HCT116 (cell line): ENCODE results near the gene TNFAIP2. TPM values are rescaled to one million over a fixed set of nuclear protein-coding genes. Genes with fewer than 3 reads are reported as not detected.

Experiments used
- ATAC-seq: fragments of 200-7000 bp; cut with Tn5 transposase; 2 replicates; pipeline ENCODE4 v1.9.1; 2020; ENCODE audit warnings: mild to moderate bottlenecking, moderate library complexity
- BruUV-seq: library from RNA; stranded (reverse); fragments of 400-500 nt; replicated peaks from 2 replicates; lab custom pipeline; 2021; lab: Mats Ljungman, UMichigan
- CTCF ChIA-PET: fragments of 300-600 bp; sonication (Branson Sonifier 250); formaldehyde crosslinking; loops from one replicate; lab custom pipeline; 2021; ENCODE audit warnings: antibody characterized with exemption; lab: Charles Lee
- POLR2A ChIA-PET: fragments of 300-600, 350-600 bp; sonication (Branson Sonifier 250); formaldehyde crosslinking; loops from one replicate; lab custom pipeline; 2021; ENCODE audit warnings: antibody characterized with exemption; lab: Charles Lee
- RAD21 ChIA-PET, 2 experiments: fragments of 300-600 bp; sonication (Branson Sonifier 250); formaldehyde crosslinking; loops; one replicate each; lab custom pipeline; 2023; ENCODE audit warnings: low total read pairs in 2 of 2; ENCODE audit not compliant: uncharacterized antibody in 2 of 2, unreplicated experiment in 2 of 2, low non-redundant PET in 1 of 2; lab: Charles Lee
- DNase-seq: peaks from one replicate; pipeline ENCODE4 v3.0.0-alpha.2; 2010; ENCODE audit warnings: low read depth, low spot score
- H2AFZ ChIP-seq: fragments of 200-600 bp; shearing (Covaris generic), sonication (generic); 2 replicates; pipeline ENCODE4 v1.6.1; 2017; ENCODE audit warnings: low read depth, mixed run types, mixed read lengths, antibody characterized with exemption, low read length; ENCODE audit not compliant: poor library complexity, severe bottlenecking
- H3K27ac ChIP-seq: 2 replicates; pipeline ENCODE4 v1.5.1; 2012; ENCODE audit warnings: low read depth, low read length
- H3K27me3 ChIP-seq: fragments of 200-600 bp; sonication (generic); 2 replicates; pipeline ENCODE4 v1.6.1; 2016; ENCODE audit warnings: mixed run types, low read length, mixed read lengths; ENCODE audit not compliant: insufficient read depth
- H3K36me3 ChIP-seq, 2 experiments: fragments of 200-500 bp in 1 of 2; fragments of 200-600 bp in 1 of 2; sonication (Bioruptor generic) in 1 of 2; sonication (generic) in 1 of 2; 2 replicates each; pipeline versions ENCODE4 v1.5.1 to v1.6.1; 2014 to 2016; ENCODE audit warnings: low read length in 2 of 2, inconsistent platforms in 1 of 2, mixed read lengths in 1 of 2, mixed run types in 1 of 2; ENCODE audit not compliant: insufficient read depth in 2 of 2, control insufficient read depth in 1 of 2
- H3K4me1 ChIP-seq, 2 experiments: fragments of 200-600 bp in 1 of 2; sonication (generic) in 1 of 2; 2 replicates each; pipeline versions ENCODE4 v1.5.1 to v1.6.1; 2012 to 2017; ENCODE audit warnings: low read length in 2 of 2, inconsistent platforms in 1 of 2, mild to moderate bottlenecking in 1 of 2, mixed read lengths in 1 of 2, mixed run types in 1 of 2, moderate library complexity in 1 of 2; ENCODE audit not compliant: insufficient read depth in 2 of 2, control insufficient read depth in 1 of 2
- H3K4me2 ChIP-seq: fragments of 200-600 bp; sonication (generic); 2 replicates; pipeline ENCODE4 v1.6.1; 2017; ENCODE audit warnings: mixed run types, low read length, mixed read lengths
- H3K4me3 ChIP-seq, 2 experiments: fragments of 200-600 bp in 1 of 2; sonication (generic) in 1 of 2; replicated peaks in 1 of 2; 2 replicates each; pipeline ENCODE4 v1.5.1; 2011 to 2016; ENCODE audit warnings: low read length in 2 of 2, control low read depth in 1 of 2, low read depth in 1 of 2, mild to moderate bottlenecking in 1 of 2, mixed read lengths in 1 of 2, mixed run types in 1 of 2
- H3K79me2 ChIP-seq: fragments of 200-600 bp; sonication (generic); 2 replicates; pipeline ENCODE4 v1.6.1; 2017; ENCODE audit warnings: mild to moderate bottlenecking, mixed run types, low read length, moderate library complexity, mixed read lengths; ENCODE audit not compliant: insufficient read depth
- H3K9ac ChIP-seq: fragments of 200-600 bp; sonication (generic); 2 replicates; pipeline ENCODE4 v1.6.1; 2016; ENCODE audit warnings: low read length, mixed read lengths
- H3K9me2 ChIP-seq: fragments of 200-600 bp; sonication (generic), shearing (Covaris generic); 2 replicates; pipeline ENCODE4 v1.6.1; 2017; ENCODE audit warnings: mixed run types, mild to moderate bottlenecking, moderate library complexity; ENCODE audit not compliant: insufficient read depth
- H3K9me3 ChIP-seq, 2 experiments: fragments of 200-500 bp in 1 of 2; fragments of 200-600 bp in 1 of 2; sonication (Bioruptor generic) in 1 of 2; sonication (generic) in 1 of 2; 2 replicates each; pipeline ENCODE4 v1.6.1; 2014 to 2017; ENCODE audit warnings: low read length in 2 of 2, mixed read lengths in 2 of 2, inconsistent platforms in 1 of 2, low read depth in 1 of 2, mild to moderate bottlenecking in 1 of 2, mixed run types in 1 of 2, moderate library complexity in 1 of 2; ENCODE audit not compliant: control insufficient read depth in 1 of 2, insufficient read depth in 1 of 2
- H4K20me1 ChIP-seq: fragments of 200-600 bp; sonication (generic), shearing (Covaris generic); 2 replicates; pipeline ENCODE4 v1.6.1; 2017; ENCODE audit warnings: mixed run types, mild to moderate bottlenecking, moderate library complexity; ENCODE audit not compliant: insufficient read depth
- ATF3 ChIP-seq: IDR thresholded peaks from 2 replicates; pipeline ENCODE4 v1.6.1; 2012
- CTCF ChIP-seq, 3 experiments: fragments of 200-600 bp in 1 of 3; sonication (generic) in 1 of 3; IDR thresholded peaks in 2 of 3; conservative IDR thresholded peaks in 1 of 3; 2 replicates each; pipeline ENCODE4 v1.5.1; 2012 to 2017; ENCODE audit warnings: low read depth in 2 of 3, low read length in 2 of 3, antibody characterized with exemption in 1 of 3, borderline replicate concordance in 1 of 3, control low read depth in 1 of 3, mild to moderate bottlenecking in 1 of 3, mixed read lengths in 1 of 3, mixed run types in 1 of 3, moderate library complexity in 1 of 3; ENCODE audit not compliant: insufficient read depth in 1 of 3
- EZH2 ChIP-seq: fragments of 200-600 bp; sonication (generic); IDR thresholded peaks from 2 replicates; pipeline ENCODE4 v1.6.1; 2017; ENCODE audit warnings: antibody characterized with exemption, mixed run types
- FOSL1 ChIP-seq: IDR thresholded peaks from 2 replicates; pipeline ENCODE4 v1.6.1; 2012; ENCODE audit warnings: low read depth
- RAD21 ChIP-seq: IDR thresholded peaks from 2 replicates; pipeline ENCODE4 v1.6.1; 2012; ENCODE audit warnings: low read depth, mild to moderate bottlenecking
- SIN3A ChIP-seq: IDR thresholded peaks from 2 replicates; pipeline ENCODE4 v1.6.1; 2012; ENCODE audit warnings: low read depth
- SP1 ChIP-seq: IDR thresholded peaks from 2 replicates; pipeline ENCODE4 v1.6.1; 2012; ENCODE audit warnings: low read depth
- TCF7L2 ChIP-seq: IDR thresholded peaks from 2 replicates; pipeline ENCODE4 v1.7.0; 2011; ENCODE audit warnings: borderline replicate concordance, inconsistent platforms; ENCODE audit not compliant: insufficient read depth, insufficient read length; ENCODE audit errors: extremely low read depth
- intact Hi-C: fragments of 100-400 bp; cut with micrococcal nuclease; formaldehyde crosslinking; loops from 2 replicates; pipeline ENCODE4 v1.10.0; 2022
- total RNA-seq: library from RNA; stranded (reverse); gene quantifications from one replicate; pipeline ENCODE4 v1.2.1, GENCODE V29; 2021; ENCODE audit not compliant: unreplicated experiment

The TNFAIP2 gene
- total RNA-seq, 1 experiment from 2014 or later: 74.8 TPM

- Histone ChIP-seq H3K4me2 (peak overlapping the region; percentile 88), H3K9me2 (no peaks in the 10 kb centered on the region), H3K4me1 (peaks cover 8 to 13% of the 10 kb centered on the region in 2 experiments), H3K4me3 (peak overlapping the region; percentile 31 to 53), H3K79me2 (no peaks in the 10 kb centered on the region), H3K9ac (peak overlapping the region; percentile 51), H3K27me3 (no peaks in the 10 kb centered on the region), H4K20me1 (no peaks in the 10 kb centered on the region), H3K9me3 (no peaks in the 10 kb centered on the region), H3K36me3 (no peaks in the 10 kb centered on the region), H3K27ac (peak overlapping the region; percentile 54; the same call in 1 of the 2 replicates), H2AFZ (peak overlapping the region; percentile 88)
- CTCF ChIA-PET: no interaction called here
- no peak for DNase-seq
- POLR2A ChIA-PET: no interaction called here
- intact Hi-C loops: no loop called here
- RAD21 ChIA-PET: no interaction called here
- ATAC-seq: no peak
- no TSS peak for BruUV-seq
- TF ChIP-seq CTCF (IDR thresholded peaks at IDR 0.05 in 2 of 3, conservative IDR thresholded peaks at IDR 0.05 in 1 of 3; ENCODE audit: borderline replicate concordance in 1 of 3, insufficient read depth in 1 of 3, low read depth in 2 of 3, low read length in 2 of 3) (peak in 1 of 3 experiments; percentile 4; a peak in 1 of 6 replicates), EZH2 (no peak)
Observed at GRCh38 chr14:103091883-103092222, 31.4 kb upstream of the TNFAIP2 start.

- ChIA-PET RAD21 (no interaction called here), POLR2A (interaction anchor here (1.0 kb wide), 1 partner anchor 11 kb away, joined by 6 read pairs; no protein-coding TSS in a partner anchor), CTCF (interaction anchor here (0.6 to 4.0 kb wide), 2 partner anchors 11 to 474 kb away, joined by 3 to 41 read pairs; no protein-coding TSS in a partner anchor)
- Histone ChIP-seq H3K4me1 (peaks cover 8 to 13% of the 10 kb centered on the region in 2 experiments), H3K9ac (no peak overlapping the region), H3K79me2 (no peaks in the 10 kb centered on the region), H3K27me3 (no peaks in the 10 kb centered on the region), H3K9me2 (no peaks in the 10 kb centered on the region), H3K9me3 (no peaks in the 10 kb centered on the region), H3K4me2 (no peak overlapping the region), H3K27ac (no peak overlapping the region), H3K4me3 (no peak overlapping the region), H3K36me3 (no peaks in the 10 kb centered on the region), H4K20me1 (no peaks in the 10 kb centered on the region), H2AFZ (no peak overlapping the region)
- intact Hi-C loops: no loop called here
- ATAC-seq (no peak), DNase-seq (no peak)
- BruUV-seq: no TSS peak
- no peak for TF ChIP-seq SIN3A
- TF ChIP-seq ATF3: no peak
- no peak for TF ChIP-seq FOSL1
- no peak for TF ChIP-seq RAD21
- TF ChIP-seq SP1: no peak
- no peak for TF ChIP-seq TCF7L2
Observed at GRCh38 chr14:103093856-103094405, 29.3 kb upstream of the TNFAIP2 start.
